SK-N-SH (cell line): Measurements from ENCODE around the gene TENT4A. TPM values are rescaled to one million over a fixed set of nuclear protein-coding genes. Genes with fewer than 3 reads are reported as not detected.

Experiments used
- CTCF ChIA-PET: fragments of 300-600, 350-600 bp; formaldehyde crosslinking; extraction: SDS; loops from one replicate; lab custom pipeline; 2021; lab: Yijun Ruan, JAX
- POLR2A ChIA-PET: fragments of 350-600 bp; sonication (Branson Sonifier 250); formaldehyde crosslinking; extraction: SDS; loops from one replicate; lab custom pipeline; 2020; ENCODE audit warnings: antibody characterized with exemption, inconsistent platforms; lab: Yijun Ruan, JAX
- DNase-seq: peaks from one replicate; pipeline ENCODE4 v3.0.0; 2012
- H2AFZ ChIP-seq: fragments of 200-600 bp; sonication (generic); 2 replicates; pipeline ENCODE4 v1.8.1; 2016; ENCODE audit warnings: antibody characterized with exemption, mild to moderate bottlenecking, low read depth
- H3F3A ChIP-seq: fragments of 200-600 bp; sonication (generic); replicated peaks from 2 replicates; pipeline ENCODE3; 2016; ENCODE audit warnings: antibody characterized with exemption, mild to moderate bottlenecking; ENCODE audit not compliant: insufficient read depth
- H3K27ac ChIP-seq, 2 experiments: fragments of 200-500 bp in 1 of 2; fragments of 200-600 bp in 1 of 2; sonication (Bioruptor generic) in 1 of 2; sonication (generic), shearing (Covaris generic) in 1 of 2; 2 replicates each; pipeline versions ENCODE4 v1.5.1 to v1.6.1; 2014 to 2016; ENCODE audit warnings: low read depth in 2 of 2, inconsistent platforms in 1 of 2, low read length in 1 of 2, mild to moderate bottlenecking in 1 of 2, mixed read lengths in 1 of 2
- H3K27me3 ChIP-seq: fragments of 200-600 bp; sonication (generic), shearing (Covaris generic); 2 replicates; pipeline ENCODE4 v1.6.1; 2016; ENCODE audit warnings: mixed run types; ENCODE audit not compliant: insufficient read depth
- H3K36me3 ChIP-seq, 2 experiments: fragments of 200-500 bp in 1 of 2; fragments of 200-600 bp in 1 of 2; sonication (Bioruptor generic) in 1 of 2; sonication (generic) in 1 of 2; replicated peaks in 1 of 2; 2 replicates each; pipeline versions ENCODE3 to v1.5.1; 2014 to 2016; ENCODE audit warnings: low read length in 1 of 2, mild to moderate bottlenecking in 1 of 2; ENCODE audit not compliant: insufficient read depth in 2 of 2, control insufficient read depth in 1 of 2
- H3K4me1 ChIP-seq, 2 experiments: fragments of 200-500 bp in 1 of 2; fragments of 200-600 bp in 1 of 2; sonication (Bioruptor generic) in 1 of 2; sonication (generic), shearing (Covaris generic) in 1 of 2; 2 replicates each; pipeline versions ENCODE4 v1.5.1 to v1.6.1; 2014 to 2016; ENCODE audit warnings: low read depth in 1 of 2, low read length in 1 of 2, mixed run types in 1 of 2; ENCODE audit not compliant: insufficient read depth in 2 of 2, control insufficient read depth in 1 of 2
- H3K4me2 ChIP-seq: fragments of 200-600 bp; sonication (generic), shearing (Covaris generic); 2 replicates; pipeline ENCODE4 v1.6.1; 2017; ENCODE audit warnings: mixed run types
- H3K4me3 ChIP-seq, 2 experiments: fragments of 200-500 bp in 1 of 2; fragments of 200-600 bp in 1 of 2; sonication (Bioruptor generic) in 1 of 2; sonication (generic), shearing (Covaris generic) in 1 of 2; 2 replicates each; pipeline versions ENCODE4 v1.5.1 to v1.8.1; 2014 to 2016; ENCODE audit warnings: low read depth in 2 of 2, inconsistent platforms in 1 of 2, low read length in 1 of 2, mild to moderate bottlenecking in 1 of 2, mixed read lengths in 1 of 2, moderate library complexity in 1 of 2
- H3K79me2 ChIP-seq: fragments of 200-600 bp; sonication (generic); 2 replicates; pipeline ENCODE4 v1.8.1; 2017; ENCODE audit warnings: mild to moderate bottlenecking; ENCODE audit not compliant: insufficient read depth
- H3K9ac ChIP-seq: fragments of 200-600 bp; sonication (generic); 2 replicates; pipeline ENCODE4 v1.6.1; 2017; ENCODE audit warnings: mixed run types
- H3K9me2 ChIP-seq: fragments of 200-600 bp; sonication (generic); 2 replicates; pipeline ENCODE4 v1.6.1; 2017; ENCODE audit warnings: mixed run types
- H3K9me3 ChIP-seq: fragments of 200-600 bp; sonication (generic); 2 replicates; pipeline ENCODE4 v1.6.1; 2017; ENCODE audit warnings: mixed run types, mild to moderate bottlenecking, moderate library complexity
- H4K20me1 ChIP-seq: fragments of 200-600 bp; sonication (generic); 2 replicates; pipeline ENCODE4 v1.6.1; 2017; ENCODE audit warnings: mild to moderate bottlenecking, mixed run types; ENCODE audit not compliant: insufficient read depth
- CHD2 ChIP-seq: fragments of 150-350 bp; IDR thresholded peaks from 2 replicates; pipeline ENCODE4 v1.6.1; 2018; ENCODE audit warnings: low read length; ENCODE audit not compliant: partially characterized antibody
- ELF1 ChIP-seq: IDR thresholded peaks from 2 replicates; pipeline ENCODE4 v1.4.0; 2012
- FOSL2 ChIP-seq: IDR thresholded peaks from 2 replicates; pipeline ENCODE4 v1.4.0; 2012; ENCODE audit warnings: low read depth, mild to moderate bottlenecking, moderate library complexity, borderline replicate concordance
- FOXJ3 ChIP-seq: sonication (generic); formaldehyde crosslinking; IDR thresholded peaks from 2 replicates; pipeline ENCODE4 v1.5.1; 2020; ENCODE audit warnings: mild to moderate bottlenecking, missing genetic modification reagents
- FOXM1 ChIP-seq: IDR thresholded peaks from 2 replicates; pipeline ENCODE4 v1.4.0; 2012; ENCODE audit warnings: low read depth, mild to moderate bottlenecking
- GABPA ChIP-seq: IDR thresholded peaks from 2 replicates; pipeline ENCODE4 v1.4.0; 2012; ENCODE audit warnings: low read depth, mild to moderate bottlenecking
- GATA2 ChIP-seq: sonication (generic); formaldehyde crosslinking; IDR thresholded peaks from 2 replicates; pipeline ENCODE4 v1.5.0; 2020; ENCODE audit warnings: mild to moderate bottlenecking, missing genetic modification reagents
- MEF2A ChIP-seq: IDR thresholded peaks from 2 replicates; pipeline ENCODE4 v1.4.0; 2012; ENCODE audit warnings: low read depth, borderline replicate concordance
- NFIC ChIP-seq: IDR thresholded peaks from 2 replicates; pipeline ENCODE4 v1.4.0; 2012; ENCODE audit warnings: borderline replicate concordance
- NRF1 ChIP-seq: IDR thresholded peaks from 2 replicates; pipeline ENCODE4 v1.6.1; 2012; ENCODE audit warnings: low read depth, mild to moderate bottlenecking, low read length
- RAD21 ChIP-seq: IDR thresholded peaks from 2 replicates; pipeline ENCODE4 v1.6.1; 2012; ENCODE audit warnings: mild to moderate bottlenecking, low read length
- RCOR1 ChIP-seq: fragments of 150-350 bp; IDR thresholded peaks from 2 replicates; pipeline ENCODE4 v1.6.1; 2017; ENCODE audit warnings: antibody characterized with exemption, low read length
- RFX5 ChIP-seq: IDR thresholded peaks from 2 replicates; pipeline ENCODE4 v1.6.1; 2012; ENCODE audit warnings: mild to moderate bottlenecking, improper control_type of control experiment, low read length
- RXRA ChIP-seq: IDR thresholded peaks from 2 replicates; pipeline ENCODE4 v1.4.0; 2012; ENCODE audit warnings: low read depth, mild to moderate bottlenecking, borderline replicate concordance
- SMC3 ChIP-seq: IDR thresholded peaks from 2 replicates; pipeline ENCODE4 v1.6.1; 2012; ENCODE audit warnings: low read depth, low read length, improper control_type of control experiment
- TCF12 ChIP-seq: IDR thresholded peaks from 2 replicates; pipeline ENCODE4 v1.4.0; 2012
- TEAD4 ChIP-seq: IDR thresholded peaks from 2 replicates; pipeline ENCODE4 v1.4.0; 2012; ENCODE audit warnings: mild to moderate bottlenecking, borderline replicate concordance; ENCODE audit not compliant: insufficient read depth
- YY1 ChIP-seq: IDR thresholded peaks from 2 replicates; pipeline ENCODE4 v1.4.0; 2012; ENCODE audit warnings: low read depth, mild to moderate bottlenecking
- WGBS: methylation state at CpG from one replicate; pipeline ENCODE4 v1.1.6; 2017; ENCODE audit warnings: low lambda C conversion rate; 5-methylcytosine and 5-hydroxymethylcytosine counted together
- polyA plus RNA-seq, 3 experiments: library from polyadenylated mRNA; depleted of rRNA; stranded (reverse); fragments of >200 nt; gene quantifications; 2 replicates each; pipeline ENCODE4 v1.2.3, GENCODE V29; 2012
- TF ChIP-seq, protein P1 (sequence below): IDR thresholded peaks from 2 replicates; pipeline ENCODE4 v1.4.0; 2012; ENCODE audit warnings: low read depth
- TF ChIP-seq, protein P2 (sequence below): IDR thresholded peaks from 2 replicates; pipeline ENCODE4 v1.4.0; 2012; ENCODE audit warnings: low read depth, borderline replicate concordance
- TF ChIP-seq, protein P3 (sequence below): IDR thresholded peaks from 2 replicates; pipeline ENCODE4; 2012
- TF ChIP-seq, protein P4 (sequence below): fragments of 150-350 bp; IDR thresholded peaks from 2 replicates; pipeline ENCODE4 v1.6.1; 2017; ENCODE audit warnings: antibody characterized with exemption, low read length, low read depth, borderline replicate concordance

Gene TENT4A
- polyA plus RNA-seq, 1 of the 3 experiments (the other 2 are of a cell fraction) = 6.0 TPM

DNA sequence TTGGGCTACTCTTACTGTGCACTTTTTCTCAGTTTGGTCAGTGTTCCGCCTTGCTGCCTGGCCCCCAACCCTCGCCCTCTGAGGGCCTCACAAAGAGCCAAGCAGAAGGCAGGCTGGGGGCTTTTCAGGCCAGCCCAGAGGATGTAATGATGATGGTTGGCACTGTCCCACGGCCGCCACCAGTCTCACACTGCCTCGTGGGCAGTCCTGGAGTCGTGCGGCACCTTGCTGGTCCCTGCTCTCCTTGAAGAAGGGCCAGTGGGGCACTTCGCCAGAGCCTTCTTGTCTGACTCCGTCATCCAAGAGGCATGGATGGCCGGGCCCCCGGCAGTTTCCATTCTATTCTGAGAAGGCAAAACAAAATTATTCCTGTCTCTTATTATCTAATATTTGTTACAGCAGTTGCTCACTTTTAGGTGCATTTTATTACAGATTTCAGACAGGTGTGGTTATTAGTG lies 21.0 kb downstream of the TENT4A start:
- H3K79me2 ChIP-seq = peaks cover 99% of the 10 kb centered on the region
- 0 out of 2 replicates have a peak overlapping the region, but pooled peaks have one; percentile 81 for H3K4me2 ChIP-seq
- no peaks in the 10 kb centered on the region for H3K9me3 ChIP-seq
- H3F3A ChIP-seq = peaks cover 34% of the 10 kb centered on the region
- peak overlapping the region; percentile 6 to 98 for H3K27ac ChIP-seq
- CTCF ChIA-PET = interaction anchor here (3.5 kb wide), 1 partner anchor 12 kb away, joined by 30 read pairs; no protein-coding TSS in a partner anchor
- TF ChIP-seq CHD2 = no peak
- TF ChIP-seq RAD21 = no peak
- TF ChIP-seq RFX5 = no peak
- TF ChIP-seq, protein P1, sequence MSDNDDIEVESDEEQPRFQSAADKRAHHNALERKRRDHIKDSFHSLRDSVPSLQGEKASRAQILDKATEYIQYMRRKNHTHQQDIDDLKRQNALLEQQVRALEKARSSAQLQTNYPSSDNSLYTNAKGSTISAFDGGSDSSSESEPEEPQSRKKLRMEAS = no peak
- no peak for TF ChIP-seq RXRA
- TF ChIP-seq YY1 = no peak
- H3K9me2 ChIP-seq = no peaks in the 10 kb centered on the region
- H3K4me3 ChIP-seq = no peak overlapping the region
- DNase-seq = no peak
- peaks cover 83% of the 10 kb centered on the region for H4K20me1 ChIP-seq
- H3K4me1 ChIP-seq = peaks cover 37 to 42% of the 10 kb centered on the region in 2 experiments
- H2AFZ ChIP-seq = no peak overlapping the region
- peaks cover 17 to 24% of the 10 kb centered on the region in 2 experiments for H3K36me3 ChIP-seq
- H3K9ac ChIP-seq = no peak overlapping the region
- no peaks in the 10 kb centered on the region for H3K27me3 ChIP-seq
- WGBS = 88% methylated on average over 7 of the region's 11 CpGs
- POLR2A ChIA-PET = no interaction called here

DNA sequence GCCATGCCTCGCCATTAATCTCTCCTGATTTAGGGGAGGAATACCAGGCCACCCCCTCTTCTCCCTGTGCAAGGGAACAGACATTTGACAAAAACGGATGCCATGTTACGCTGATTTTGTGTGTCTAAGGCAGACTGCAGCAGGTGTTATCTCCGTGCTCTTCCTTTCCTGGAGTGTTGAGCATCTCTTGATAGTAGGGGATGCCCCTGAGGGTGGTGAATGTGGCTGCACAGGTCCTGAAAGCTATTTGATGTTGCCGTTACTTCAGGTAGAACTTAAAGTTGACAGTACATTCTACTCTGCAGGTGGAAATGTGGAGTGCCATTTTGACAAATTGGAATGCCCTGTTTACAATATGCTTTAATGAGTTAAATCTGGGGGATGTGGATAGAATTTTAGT lies 21.5 kb downstream of the TENT4A start:
- no peak overlapping the region for H3K4me3 ChIP-seq
- POLR2A ChIA-PET = no interaction called here
- no peak for TF ChIP-seq MEF2A
- TF ChIP-seq RAD21 = no peak
- TF ChIP-seq RFX5 = no peak
- TF ChIP-seq, protein P2, sequence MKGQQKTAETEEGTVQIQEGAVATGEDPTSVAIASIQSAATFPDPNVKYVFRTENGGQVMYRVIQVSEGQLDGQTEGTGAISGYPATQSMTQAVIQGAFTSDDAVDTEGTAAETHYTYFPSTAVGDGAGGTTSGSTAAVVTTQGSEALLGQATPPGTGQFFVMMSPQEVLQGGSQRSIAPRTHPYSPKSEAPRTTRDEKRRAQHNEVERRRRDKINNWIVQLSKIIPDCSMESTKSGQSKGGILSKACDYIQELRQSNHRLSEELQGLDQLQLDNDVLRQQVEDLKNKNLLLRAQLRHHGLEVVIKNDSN = no peak
- TF ChIP-seq SMC3 = no peak
- no peak for TF ChIP-seq FOXJ3 (CRISPR knock-in tag)
- TF ChIP-seq NRF1 = no peak
- TF ChIP-seq NFIC = no peak
- TF ChIP-seq RCOR1 = no peak
- TF ChIP-seq FOSL2 = no peak
- TF ChIP-seq, protein P3, sequence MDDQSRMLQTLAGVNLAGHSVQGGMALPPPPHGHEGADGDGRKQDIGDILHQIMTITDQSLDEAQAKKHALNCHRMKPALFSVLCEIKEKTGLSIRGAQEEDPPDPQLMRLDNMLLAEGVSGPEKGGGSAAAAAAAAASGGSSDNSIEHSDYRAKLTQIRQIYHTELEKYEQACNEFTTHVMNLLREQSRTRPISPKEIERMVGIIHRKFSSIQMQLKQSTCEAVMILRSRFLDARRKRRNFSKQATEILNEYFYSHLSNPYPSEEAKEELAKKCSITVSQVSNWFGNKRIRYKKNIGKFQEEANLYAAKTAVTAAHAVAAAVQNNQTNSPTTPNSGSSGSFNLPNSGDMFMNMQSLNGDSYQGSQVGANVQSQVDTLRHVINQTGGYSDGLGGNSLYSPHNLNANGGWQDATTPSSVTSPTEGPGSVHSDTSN = no peak
- TF ChIP-seq TCF12 = no peak
- TF ChIP-seq FOXM1 = no peak
- no peak for TF ChIP-seq TEAD4
- TF ChIP-seq, protein P4, sequence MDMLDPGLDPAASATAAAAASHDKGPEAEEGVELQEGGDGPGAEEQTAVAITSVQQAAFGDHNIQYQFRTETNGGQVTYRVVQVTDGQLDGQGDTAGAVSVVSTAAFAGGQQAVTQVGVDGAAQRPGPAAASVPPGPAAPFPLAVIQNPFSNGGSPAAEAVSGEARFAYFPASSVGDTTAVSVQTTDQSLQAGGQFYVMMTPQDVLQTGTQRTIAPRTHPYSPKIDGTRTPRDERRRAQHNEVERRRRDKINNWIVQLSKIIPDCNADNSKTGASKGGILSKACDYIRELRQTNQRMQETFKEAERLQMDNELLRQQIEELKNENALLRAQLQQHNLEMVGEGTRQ = no peak
- TF ChIP-seq GABPA = no peak
- no peak for TF ChIP-seq GATA2 (CRISPR knock-in tag)
- no peak for TF ChIP-seq ELF1
- TF ChIP-seq, protein P1 = no peak
- TF ChIP-seq, all 33 proteins: peak for 0
- WGBS = 87% methylated on average over 5 of the region's 5 CpGs
- DNase-seq = no peak
- H3K36me3 ChIP-seq = peaks cover 19 to 29% of the 10 kb centered on the region in 2 experiments
- no peaks in the 10 kb centered on the region for H3K9me2 ChIP-seq
- no peak overlapping the region for H3K4me2 ChIP-seq
- no peaks in the 10 kb centered on the region for H3K9me3 ChIP-seq
- H3K4me1 ChIP-seq = peaks cover 32 to 37% of the 10 kb centered on the region in 2 experiments
- H3K27ac ChIP-seq = peak overlapping the region in 1 of 2 experiments; percentile 6; a peak in 2 of 4 replicates
- H2AFZ ChIP-seq = no peak overlapping the region
- CTCF ChIA-PET = interaction anchor here (3.5 kb wide), 1 partner anchor 11 kb away, joined by 30 read pairs; no protein-coding TSS in a partner anchor
- peaks cover 78% of the 10 kb centered on the region for H4K20me1 ChIP-seq
- peaks cover 99% of the 10 kb centered on the region for H3K79me2 ChIP-seq
- no peak overlapping the region for H3K9ac ChIP-seq
- H3F3A ChIP-seq = peaks cover 31% of the 10 kb centered on the region
- no peaks in the 10 kb centered on the region for H3K27me3 ChIP-seq
